ENCODE results near the gene LYRM4. TPM values are rescaled to one million over a fixed set of nuclear protein-coding genes. Genes with fewer than 3 reads are reported as not detected.
A peak's percentile ranks its signal among the peaks of the same experiment; 100 is the strongest.

The LYRM4 gene
- total RNA-seq, 1 experiment from 2014 or later: 44.3 TPM

GRCh38 chr6:5155906-5156305 lies 104.8 kb downstream of the LYRM4 start:
- DNase-seq: no peak
- H3K9me3 Mint-ChIP-seq: no peaks in the 10 kb centered on the region
- Histone ChIP-seq H3K27ac (ENCODE audit: insufficient read length, low read depth, low read length) (no peak overlapping the region), H3K23me2 (ENCODE audit: insufficient read length, low read depth, low read length, poor library complexity, severe bottlenecking) (no peaks in the 10 kb centered on the region), H3K23ac (ENCODE audit: insufficient read length, low read depth, low read length) (no peak overlapping the region), H2BK120ac (ENCODE audit: low read depth, low read length, poor library complexity, severe bottlenecking) (no peak overlapping the region), H3K56ac (ENCODE audit: insufficient read length, low read depth, low read length) (no peak overlapping the region), H3K79me1 (ENCODE audit: insufficient read depth, low read depth, low read length, poor library complexity, severe bottlenecking) (no peaks in the 10 kb centered on the region), H3K4me1 (ENCODE audit: insufficient read depth, low read length) (no peaks in the 10 kb centered on the region), H2BK12ac (ENCODE audit: insufficient read length, low read depth, low read length) (no peak overlapping the region), H4K8ac (replicated peaks; ENCODE audit: insufficient read length, low read depth, low read length) (no peak overlapping the region), H3K9ac (ENCODE audit: extremely low read depth, insufficient read length, low read length) (no peak overlapping the region), H2AK5ac (ENCODE audit: insufficient read length, low read length) (no peak overlapping the region), H2BK5ac (ENCODE audit: insufficient read length, low read length) (no peak overlapping the region), H4K91ac (ENCODE audit: insufficient read length, low read depth, low read length) (no peak overlapping the region), H2AFZ (ENCODE audit: low read length) (no peak overlapping the region), H3K9me3 (ENCODE audit: control insufficient read depth, low read depth, low read length) (no peaks in the 10 kb centered on the region), H3T11ph (ENCODE audit: low read length) (no peak overlapping the region), H3K79me2 (ENCODE audit: insufficient read depth, low read length) (no peaks in the 10 kb centered on the region), H3K14ac (ENCODE audit: insufficient read depth, low read length) (no peak overlapping the region), H3K4ac (ENCODE audit: low read depth, low read length) (no peak overlapping the region), H3K27me3 (ENCODE audit: insufficient read depth, low read length) (no peaks in the 10 kb centered on the region), H3K18ac (ENCODE audit: insufficient read length, low read depth, low read length) (no peak overlapping the region), H2BK20ac (ENCODE audit: low read depth, low read length, poor library complexity, severe bottlenecking) (no peak overlapping the region), H4K20me1 (ENCODE audit: control insufficient read depth, insufficient read depth, insufficient read length) (no peaks in the 10 kb centered on the region), H3K4me2 (ENCODE audit: insufficient read depth, insufficient read length, low read length) (no peak overlapping the region), H4K5ac (ENCODE audit: insufficient read length, low read depth, low read length) (no peak overlapping the region), H2BK15ac (ENCODE audit: low read depth, low read length) (no peak overlapping the region)
- H3K27ac Mint-ChIP-seq: peak overlapping the region in 1 of 3 experiments; percentile 53; a peak in 1 of 7 replicates
- H3K4me1 Mint-ChIP-seq: peaks cover 7 to 12% of the 10 kb centered on the region in 2 experiments
- no peaks in the 10 kb centered on the region for H3K27me3 Mint-ChIP-seq (ENCODE audit: low read depth)
- no peak overlapping the region for H3K4me3 Mint-ChIP-seq
- H3K36me3 Mint-ChIP-seq (ENCODE audit: insufficient read depth in 1 of 3, low read depth in 3 of 3): no peaks in the 10 kb centered on the region; a peak in 1 of 7 replicates
- TF ChIP-seq, protein P1, sequence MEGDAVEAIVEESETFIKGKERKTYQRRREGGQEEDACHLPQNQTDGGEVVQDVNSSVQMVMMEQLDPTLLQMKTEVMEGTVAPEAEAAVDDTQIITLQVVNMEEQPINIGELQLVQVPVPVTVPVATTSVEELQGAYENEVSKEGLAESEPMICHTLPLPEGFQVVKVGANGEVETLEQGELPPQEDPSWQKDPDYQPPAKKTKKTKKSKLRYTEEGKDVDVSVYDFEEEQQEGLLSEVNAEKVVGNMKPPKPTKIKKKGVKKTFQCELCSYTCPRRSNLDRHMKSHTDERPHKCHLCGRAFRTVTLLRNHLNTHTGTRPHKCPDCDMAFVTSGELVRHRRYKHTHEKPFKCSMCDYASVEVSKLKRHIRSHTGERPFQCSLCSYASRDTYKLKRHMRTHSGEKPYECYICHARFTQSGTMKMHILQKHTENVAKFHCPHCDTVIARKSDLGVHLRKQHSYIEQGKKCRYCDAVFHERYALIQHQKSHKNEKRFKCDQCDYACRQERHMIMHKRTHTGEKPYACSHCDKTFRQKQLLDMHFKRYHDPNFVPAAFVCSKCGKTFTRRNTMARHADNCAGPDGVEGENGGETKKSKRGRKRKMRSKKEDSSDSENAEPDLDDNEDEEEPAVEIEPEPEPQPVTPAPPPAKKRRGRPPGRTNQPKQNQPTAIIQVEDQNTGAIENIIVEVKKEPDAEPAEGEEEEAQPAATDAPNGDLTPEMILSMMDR (conservative IDR thresholded peaks at IDR 0.05): no peak
- WGBS (ENCODE audit: extremely low coverage, insufficient read length, low lambda C conversion rate): no CpG with 5 or more reads among the region's 3 CpGs

Data from H9 (cell line).